ENCODE results near the gene MYCBP2. TPM values are rescaled to one million over a fixed set of nuclear protein-coding genes. Genes with fewer than 3 reads are reported as not detected.

MYCBP2 gene
- total RNA-seq, 1 experiment from 2014 or later = 53.3 TPM

GRCh38 chr13:77345150-77345780, 18.4 kb upstream of the MYCBP2 start:
- DNase-seq (no peak), ATAC-seq (no peak)
- H3K9me2 ChIP-seq (replicated peaks; ENCODE audit: low read length) = no peaks in the 10 kb centered on the region
- ChIA-PET POLR2A (ENCODE audit: unreplicated experiment) (no interaction called here), CTCF (no interaction called here)
- BruUV-seq (replicated peaks) = no TSS peak
- no peak overlapping the region for H3K4me2 ChIP-seq (ENCODE audit: low read length)
- no peaks in the 10 kb centered on the region for H3K9me3 ChIP-seq (ENCODE audit: low read length)
- TF ChIP-seq EZH2 (IDR thresholded peaks at IDR 0.05; ENCODE audit: low read length, unreplicated experiment) (no peak), CTCF (conservative IDR thresholded peaks at IDR 0.05; ENCODE audit: low read depth, low read length) (no peak)
- no peaks in the 10 kb centered on the region for H3F3A ChIP-seq (ENCODE audit: low read length, unreplicated experiment)
- H3K4me3 ChIP-seq (ENCODE audit: low read length) = no peak overlapping the region
- no peaks in the 10 kb centered on the region for H3K79me2 ChIP-seq (ENCODE audit: low read length)
- no peaks in the 10 kb centered on the region for H3K27me3 ChIP-seq (ENCODE audit: low read length)
- no peak overlapping the region for H3K9ac ChIP-seq (ENCODE audit: low read length)
- no peaks in the 10 kb centered on the region for H3K36me3 ChIP-seq (ENCODE audit: low read depth, low read length)
- intact Hi-C loops (cut with micrococcal nuclease) = no loop called here
- no peaks in the 10 kb centered on the region for H4K20me1 ChIP-seq (ENCODE audit: low read length)
- no peak overlapping the region for H3K27ac ChIP-seq (ENCODE audit: low read length)
- H3K4me1 ChIP-seq (ENCODE audit: insufficient read depth, low read length) = peaks cover 13% of the 10 kb centered on the region
- no peak overlapping the region for H2AFZ ChIP-seq (ENCODE audit: low read length)

GRCh38 chr13:77343841-77344240, 16.9 kb upstream of the MYCBP2 start:
- ChIA-PET POLR2A (ENCODE audit: unreplicated experiment) (no interaction called here), CTCF (no interaction called here)
- intact Hi-C loops (cut with micrococcal nuclease) = loop anchor here (1.0 kb wide), 1 partner anchor 134 kb away; no protein-coding TSS in a partner anchor
- Histone ChIP-seq H3K4me1 (ENCODE audit: insufficient read depth, low read length) (peaks cover 13% of the 10 kb centered on the region), H3K27me3 (ENCODE audit: low read length) (no peaks in the 10 kb centered on the region), H3F3A (ENCODE audit: low read length, unreplicated experiment) (no peaks in the 10 kb centered on the region), H3K36me3 (ENCODE audit: low read depth, low read length) (no peaks in the 10 kb centered on the region), H3K79me2 (ENCODE audit: low read length) (no peaks in the 10 kb centered on the region), H2AFZ (ENCODE audit: low read length) (no peak overlapping the region), H3K9me2 (replicated peaks; ENCODE audit: low read length) (no peaks in the 10 kb centered on the region), H3K4me2 (ENCODE audit: low read length) (peak overlapping the region; percentile 55), H3K27ac (ENCODE audit: low read length) (no peak overlapping the region), H3K9me3 (ENCODE audit: low read length) (no peaks in the 10 kb centered on the region), H3K4me3 (ENCODE audit: low read length) (no peak overlapping the region), H4K20me1 (ENCODE audit: low read length) (no peaks in the 10 kb centered on the region), H3K9ac (ENCODE audit: low read length) (no peak overlapping the region)
- ATAC-seq (peak; percentile 82), DNase-seq (peak; percentile 54)
- TF ChIP-seq EZH2phosphoT487 (IDR thresholded peaks at IDR 0.05; ENCODE audit: borderline replicate concordance, low read length) = no peak
- no peak for TF ChIP-seq EZH2 (IDR thresholded peaks at IDR 0.05; ENCODE audit: low read length, unreplicated experiment)
- no peak for TF ChIP-seq CTCF (conservative IDR thresholded peaks at IDR 0.05; ENCODE audit: low read depth, low read length)
- no TSS peak for BruUV-seq (replicated peaks)

GRCh38 chr13:77339408-77339807, 12.5 kb upstream of the MYCBP2 start:
- no peaks in the 10 kb centered on the region for H4K20me1 ChIP-seq (ENCODE audit: low read length)
- no peak for DNase-seq
- no peaks in the 10 kb centered on the region for H3K9me2 ChIP-seq (replicated peaks; ENCODE audit: low read length)
- H3K4me1 ChIP-seq (ENCODE audit: insufficient read depth, low read length) = peaks cover 12% of the 10 kb centered on the region
- no peaks in the 10 kb centered on the region for H3K36me3 ChIP-seq (ENCODE audit: low read depth, low read length)
- H3K4me2 ChIP-seq (ENCODE audit: low read length) = no peak overlapping the region
- H3K27me3 ChIP-seq (ENCODE audit: low read length) = no peaks in the 10 kb centered on the region
- H3K9me3 ChIP-seq (ENCODE audit: low read length) = no peaks in the 10 kb centered on the region
- ChIA-PET CTCF (no interaction called here), POLR2A (ENCODE audit: unreplicated experiment) (no interaction called here)
- ATAC-seq = no peak
- no peaks in the 10 kb centered on the region for H3K79me2 ChIP-seq (ENCODE audit: low read length)
- H2AFZ ChIP-seq (ENCODE audit: low read length) = no peak overlapping the region
- no peak overlapping the region for H3K27ac ChIP-seq (ENCODE audit: low read length)
- H3F3A ChIP-seq (ENCODE audit: low read length, unreplicated experiment) = no peaks in the 10 kb centered on the region
- H3K4me3 ChIP-seq (ENCODE audit: low read length) = no peak overlapping the region
- no peak overlapping the region for H3K9ac ChIP-seq (ENCODE audit: low read length)
- no peak for TF ChIP-seq EZH2 (IDR thresholded peaks at IDR 0.05; ENCODE audit: low read length, unreplicated experiment)
- no peak for TF ChIP-seq EZH2phosphoT487 (IDR thresholded peaks at IDR 0.05; ENCODE audit: borderline replicate concordance, low read length)
- no peak for TF ChIP-seq CTCF (conservative IDR thresholded peaks at IDR 0.05; ENCODE audit: low read depth, low read length)
- BruUV-seq (replicated peaks) = no TSS peak
- intact Hi-C loops (cut with micrococcal nuclease) = no loop called here
